ENCODE data around the gene AP1M2.
"Not testable (repeated sequence)": the region's sequence is repeated elsewhere in the genome, so short reads cannot be mapped to it uniquely, and the experiment has no call there.

Gene AP1M2

DNA sequence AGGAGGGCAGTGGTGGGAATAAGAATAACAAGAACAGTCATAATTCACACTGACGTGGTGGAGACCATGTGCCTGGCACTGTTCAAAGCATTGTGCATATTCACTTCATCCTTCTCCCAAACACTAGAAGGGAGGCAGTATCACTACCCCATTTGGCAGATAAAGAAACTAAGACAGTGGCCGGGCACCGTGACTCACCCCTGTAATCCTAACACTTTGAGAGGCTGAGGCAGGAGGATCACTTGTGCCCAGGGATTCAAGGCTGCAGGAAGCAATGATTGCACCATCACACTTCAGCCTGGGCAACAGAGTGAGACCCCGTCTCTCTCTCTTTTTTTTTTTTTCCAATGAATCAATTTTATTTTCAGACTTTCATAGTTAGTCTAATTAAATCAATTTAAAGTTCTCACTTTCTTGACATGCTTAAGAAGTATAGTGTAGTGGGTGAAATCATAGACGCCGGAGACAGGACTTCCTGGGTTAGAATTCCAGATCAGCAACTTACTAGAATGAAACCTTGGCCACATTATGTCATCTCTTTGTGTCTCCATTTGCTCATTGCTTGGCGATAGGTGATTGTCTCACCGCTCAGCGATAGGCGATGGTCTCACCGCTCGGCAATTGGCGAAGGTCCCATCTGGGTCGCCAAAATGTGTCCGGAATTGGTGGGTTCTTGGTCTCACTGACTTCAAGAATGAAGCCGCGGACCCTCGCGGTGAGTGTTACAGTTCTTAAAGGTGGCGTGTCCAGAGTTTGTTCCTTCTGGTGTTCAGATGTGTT lies 48.7 kb downstream of the AP1M2 start:
- DNase-seq = no peak

GRCh38 chr19:10537668-10538067 lies 49.4 kb downstream of the AP1M2 start:
- ATAC-seq (no peak), DNase-seq (no peak)

More for the DNA sequence above, 48.7 kb downstream of the AP1M2 start:
- no peak for ATAC-seq

DNA sequence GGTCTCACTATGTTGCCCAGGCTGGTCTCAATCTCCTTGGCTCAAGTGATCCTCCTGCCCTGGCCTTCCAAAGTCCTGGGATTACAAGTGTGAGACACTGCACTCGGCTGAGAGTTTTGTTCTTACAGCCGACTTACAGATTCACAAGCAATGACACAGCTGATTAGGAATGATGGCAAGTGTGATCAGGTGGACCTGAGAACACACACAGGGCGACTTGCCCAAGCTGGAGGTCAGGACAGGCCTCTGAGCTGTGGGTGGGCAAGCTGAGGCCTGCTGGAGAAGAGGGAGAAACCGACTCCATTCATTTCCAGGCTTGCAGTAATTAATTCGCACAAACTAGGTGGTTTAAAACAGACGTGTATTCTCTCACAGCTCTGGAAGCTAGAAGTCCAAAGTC lies 51.5 kb downstream of the AP1M2 start:
- no peak for ATAC-seq
- no peak for DNase-seq

- ATAC-seq = no peak
- no peak for DNase-seq
Measured at GRCh38 chr19:10533646-10534386, 53.3 kb downstream of the AP1M2 start.

GRCh38 chr19:10532457-10532856 lies 54.7 kb downstream of the AP1M2 start:
- peak; percentile 32 for ATAC-seq
- no peak for DNase-seq

DNA sequence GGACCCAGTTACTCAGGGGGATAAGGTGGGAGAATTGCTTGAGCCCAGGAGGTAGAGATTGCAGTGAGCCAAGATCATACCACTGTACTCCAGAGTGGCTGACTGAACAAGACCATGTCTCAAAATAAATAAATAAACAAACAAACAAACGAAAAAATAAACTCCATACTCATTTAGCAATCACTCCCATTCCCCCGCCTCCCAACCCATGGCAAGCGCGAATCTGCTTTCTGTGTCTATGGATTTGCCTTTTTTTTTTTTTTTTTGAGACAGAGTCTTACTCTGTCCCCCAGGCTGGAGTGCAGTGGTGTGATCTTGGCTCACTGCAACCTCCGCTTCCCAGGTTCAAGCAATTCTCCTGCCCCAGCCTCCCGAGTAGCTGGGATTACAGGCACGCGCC lies 60.2 kb downstream of the AP1M2 start:
- ATAC-seq, DNase-seq: not testable (repeated sequence)

- no peak for ATAC-seq
- no peak for DNase-seq
Measured at GRCh38 chr19:10525636-10526035, 61.5 kb downstream of the AP1M2 start.

GRCh38 chr19:10523135-10523636 lies 63.9 kb downstream of the AP1M2 start:
- ATAC-seq = peak; percentile 7
- no peak for DNase-seq

Data from stimulated activated naive CD8-positive, alpha-beta T cell treated with anti-CD3 and anti-CD28 coated beads, Interleukin-15, Interleukin-2, amounts not matched to agents 100 U/mL and 50 U/mL, for 24 hours (primary cell).